ENCODE results near the gene KCNN3. TPM values are rescaled to one million over a fixed set of nuclear protein-coding genes. Genes with fewer than 3 reads are reported as not detected.

The KCNN3 gene
- total and polyA plus RNA-seq, 2 of the 8 experiments (the other 6 are each of a cell fraction or from before 2014, with no cell fraction given) = 2.8 to 3.7 TPM

DNA sequence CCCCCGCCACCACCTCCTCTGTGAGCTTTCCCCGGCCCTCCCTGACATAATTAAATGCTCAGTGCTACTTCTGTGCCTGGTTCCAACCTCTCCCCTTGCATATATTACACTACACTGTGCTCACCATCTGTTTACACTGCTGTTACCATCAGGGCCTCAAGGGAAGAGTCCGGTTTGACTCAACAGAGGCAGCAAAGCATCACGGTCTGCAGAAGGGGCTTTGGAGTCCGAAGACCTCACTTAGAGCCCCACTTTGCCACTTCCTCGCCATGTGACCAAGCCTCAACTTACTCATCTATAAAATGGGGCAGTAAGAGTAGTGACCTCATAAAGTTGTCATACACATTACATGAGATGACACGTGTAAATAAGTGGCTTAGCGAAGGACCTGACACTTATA, 27.4 kb downstream of the KCNN3 start:
- H3K36me3 ChIP-seq (ENCODE audit: control insufficient read depth in 2 of 4, insufficient read depth in 4 of 4, low read length in 3 of 4) = no peaks in the 10 kb centered on the region
- no peak overlapping the region for H3K23ac ChIP-seq (ENCODE audit: insufficient read length)
- H2AK5ac ChIP-seq (ENCODE audit: low read depth, low read length) = no peak overlapping the region
- CTCF ChIA-PET (ENCODE audit: partially characterized antibody) = interaction anchor here (0.8 to 1.7 kb wide), 10 partner anchors 14 to 148 kb away, joined by 3 to 7 read pairs (median 3); no protein-coding TSS in a partner anchor
- H3K4me3 ChIP-seq (ENCODE audit: extremely low read depth in 1 of 4, insufficient read depth in 2 of 4, low read depth in 3 of 4, low read length in 4 of 4) = no peak overlapping the region
- H3K79me1 ChIP-seq (ENCODE audit: low read depth, low read length) = no peaks in the 10 kb centered on the region
- no peak overlapping the region for H3K9ac ChIP-seq (replicated peaks in 1 of 4; ENCODE audit: extremely low read depth in 1 of 4, low read depth in 3 of 4, low read length in 3 of 4)
- H4K20me1 ChIP-seq (replicated peaks in 1 of 2; ENCODE audit: control insufficient read depth in 1 of 2, insufficient read depth in 2 of 2, low read length in 2 of 2) = peaks cover 0 to 1% of the 10 kb centered on the region in 2 experiments
- H3K79me2 ChIP-seq (ENCODE audit: control insufficient read depth in 1 of 2, insufficient read depth in 2 of 2, low read length in 2 of 2) = no peaks in the 10 kb centered on the region
- H4K5ac ChIP-seq (ENCODE audit: insufficient read length, low read depth, low read length) = no peak overlapping the region
- no peak overlapping the region for H2AFZ ChIP-seq (ENCODE audit: low read length)
- H3K27me3 ChIP-seq (replicated peaks in 1 of 4; ENCODE audit: control insufficient read depth in 3 of 4, extremely low read depth in 1 of 4, insufficient read depth in 3 of 4, low read length in 3 of 4) = no peaks in the 10 kb centered on the region
- no peak overlapping the region for H3K18ac ChIP-seq (ENCODE audit: extremely low read depth, low read length)
- H2BK120ac ChIP-seq (replicated peaks; ENCODE audit: low read depth, low read length) = no peak overlapping the region
- no peaks in the 10 kb centered on the region for H3K23me2 ChIP-seq (ENCODE audit: low read depth, low read length)
- H3K4me2 ChIP-seq (ENCODE audit: insufficient read depth in 1 of 2, low read depth in 2 of 2, low read length in 2 of 2) = no peak overlapping the region
- H2BK5ac ChIP-seq (ENCODE audit: low read depth, low read length) = no peak overlapping the region
- peaks cover 3 to 25% (median 7%) of the 10 kb centered on the region in 4 experiments; a peak in 6 of 7 replicates for H3K4me1 ChIP-seq (replicated peaks in 1 of 4; ENCODE audit: control insufficient read depth in 3 of 4, insufficient read depth in 4 of 4, low read length in 3 of 4)
- DNase-seq (ENCODE audit: low read depth in 1 of 2, low spot score in 2 of 2) (no peak), FAIRE-seq (no peak)
- no peak overlapping the region for H3K27ac ChIP-seq (ENCODE audit: low read depth, low read length)
- no peak overlapping the region for H4K8ac ChIP-seq (ENCODE audit: extremely low read depth, insufficient read depth, low read length)
- no peak overlapping the region for H3K14ac ChIP-seq (ENCODE audit: insufficient read length)
- H3K4ac ChIP-seq (replicated peaks; ENCODE audit: insufficient read length, low read depth, low read length) = no peak overlapping the region
- no peak overlapping the region for H4K91ac ChIP-seq (replicated peaks; ENCODE audit: insufficient read length, low read length)
- no peak overlapping the region for H2BK20ac ChIP-seq (ENCODE audit: low read length)
- 0 out of 2 replicates have a peak overlapping the region, but pooled peaks have one; percentile 5 for H2BK12ac ChIP-seq (ENCODE audit: low read depth, low read length)
- no peak overlapping the region for H3K56ac ChIP-seq (replicated peaks; ENCODE audit: insufficient read length, low read depth, low read length)
- H2BK15ac ChIP-seq (ENCODE audit: low read length) = no peak overlapping the region
- POLR2A ChIA-PET (ENCODE audit: partially characterized antibody) = no interaction called here
- 81% methylated on average over 7 of the region's 8 CpGs; no CpG with 5 or more reads in 1 of the 2 experiments for WGBS, 2 experiments (ENCODE audit: extremely low coverage in 1 of 2, insufficient coverage in 1 of 2, insufficient read length in 1 of 2, insufficient replicate concordance in 2 of 2, low coverage in 1 of 2, low lambda C conversion rate in 2 of 2, missing lambda C conversion rate in 1 of 2)
- H3K9me3 ChIP-seq (ENCODE audit: insufficient read depth in 2 of 2, low read depth in 1 of 2, low read length in 1 of 2) = no peaks in the 10 kb centered on the region
- TF ChIP-seq ZNF274 (IDR thresholded peaks at IDR 0.05; ENCODE audit: borderline replicate concordance, extremely low read depth, low read length) (no peak), TCF12 (IDR thresholded peaks at IDR 0.05; ENCODE audit: low read depth, low read length) (no peak), SIRT6 (IDR thresholded peaks at IDR 0.05; ENCODE audit: low read length) (no peak), BCL11A (IDR thresholded peaks at IDR 0.05; ENCODE audit: low read depth in 2 of 2, low read length in 2 of 2) (no peak), SRF (IDR thresholded peaks at IDR 0.05; ENCODE audit: low read depth, low read length) (no peak), GTF2F1 (IDR thresholded peaks at IDR 0.05; ENCODE audit: borderline replicate concordance, low read depth, low read length) (no peak), ASH2L (IDR thresholded peaks at IDR 0.05; ENCODE audit: low read length) (no peak), TAF1 (IDR thresholded peaks at IDR 0.05; ENCODE audit: low read depth, low read length) (no peak), SAP30 (IDR thresholded peaks at IDR 0.05; ENCODE audit: insufficient read depth, insufficient replicate concordance, low read length) (no peak), SUZ12 (IDR thresholded peaks at IDR 0.05; ENCODE audit: low read length) (no peak)
- TF ChIP-seq, protein P1, sequence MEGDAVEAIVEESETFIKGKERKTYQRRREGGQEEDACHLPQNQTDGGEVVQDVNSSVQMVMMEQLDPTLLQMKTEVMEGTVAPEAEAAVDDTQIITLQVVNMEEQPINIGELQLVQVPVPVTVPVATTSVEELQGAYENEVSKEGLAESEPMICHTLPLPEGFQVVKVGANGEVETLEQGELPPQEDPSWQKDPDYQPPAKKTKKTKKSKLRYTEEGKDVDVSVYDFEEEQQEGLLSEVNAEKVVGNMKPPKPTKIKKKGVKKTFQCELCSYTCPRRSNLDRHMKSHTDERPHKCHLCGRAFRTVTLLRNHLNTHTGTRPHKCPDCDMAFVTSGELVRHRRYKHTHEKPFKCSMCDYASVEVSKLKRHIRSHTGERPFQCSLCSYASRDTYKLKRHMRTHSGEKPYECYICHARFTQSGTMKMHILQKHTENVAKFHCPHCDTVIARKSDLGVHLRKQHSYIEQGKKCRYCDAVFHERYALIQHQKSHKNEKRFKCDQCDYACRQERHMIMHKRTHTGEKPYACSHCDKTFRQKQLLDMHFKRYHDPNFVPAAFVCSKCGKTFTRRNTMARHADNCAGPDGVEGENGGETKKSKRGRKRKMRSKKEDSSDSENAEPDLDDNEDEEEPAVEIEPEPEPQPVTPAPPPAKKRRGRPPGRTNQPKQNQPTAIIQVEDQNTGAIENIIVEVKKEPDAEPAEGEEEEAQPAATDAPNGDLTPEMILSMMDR (IDR thresholded peaks at IDR 0.05; ENCODE audit: control extremely low read depth in 1 of 3, insufficient read depth in 1 of 3, low read depth in 1 of 3, low read length in 3 of 3) = no peak
- TF ChIP-seq, protein P2, sequence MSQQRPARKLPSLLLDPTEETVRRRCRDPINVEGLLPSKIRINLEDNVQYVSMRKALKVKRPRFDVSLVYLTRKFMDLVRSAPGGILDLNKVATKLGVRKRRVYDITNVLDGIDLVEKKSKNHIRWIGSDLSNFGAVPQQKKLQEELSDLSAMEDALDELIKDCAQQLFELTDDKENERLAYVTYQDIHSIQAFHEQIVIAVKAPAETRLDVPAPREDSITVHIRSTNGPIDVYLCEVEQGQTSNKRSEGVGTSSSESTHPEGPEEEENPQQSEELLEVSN (IDR thresholded peaks at IDR 0.05) = no peak
